PC-9 (cell line): ENCODE measurements around the gene CELF4. TPM values are rescaled to one million over a fixed set of nuclear protein-coding genes. Genes with fewer than 3 reads are reported as not detected.

Experiments
- BruUV-seq: library from RNA; stranded (reverse); fragments of 400-500 nt; replicated peaks from 2 replicates; lab custom pipeline; 2021; lab: Mats Ljungman, UMichigan
- CTCF ChIA-PET: fragments of 300-600 bp; sonication (Branson Sonifier 250); formaldehyde crosslinking; loops from one replicate; lab custom pipeline; 2022; ENCODE audit warnings: antibody characterized with exemption; lab: Charles Lee
- POLR2A ChIA-PET: fragments of 300-600 bp; sonication (Branson Sonifier 250); formaldehyde crosslinking; loops from one replicate; lab custom pipeline; 2022; ENCODE audit warnings: antibody characterized with exemption; ENCODE audit not compliant: unreplicated experiment; lab: Charles Lee
- DNase-seq, 2 experiments: peaks; one replicate each; pipeline versions ENCODE4 v3.0.0 to v3.0.0-alpha.2; 2015 to 2022; ENCODE audit warnings: mixed read lengths in 1 of 2
- H2AFZ ChIP-seq: fragments of 200-600 bp; sonication (generic); 2 replicates; pipeline ENCODE4 v1.8.1; 2017; ENCODE audit warnings: antibody characterized with exemption
- H3F3A ChIP-seq: fragments of 200-600 bp; sonication (generic); 2 replicates; pipeline ENCODE4 v1.8.1; 2017; ENCODE audit warnings: antibody characterized with exemption, mild to moderate bottlenecking, low read depth; ENCODE audit not compliant: insufficient read depth
- H3K27ac ChIP-seq: fragments of 200-600 bp; sonication (generic); 2 replicates; pipeline ENCODE4 v1.6.1; 2016; ENCODE audit warnings: mixed run types
- H3K27me3 ChIP-seq: fragments of 200-600 bp; sonication (generic); 2 replicates; pipeline ENCODE4 v1.6.1; 2016; ENCODE audit warnings: low read depth, mixed run types; ENCODE audit not compliant: insufficient read depth
- H3K36me3 ChIP-seq: fragments of 200-600 bp; sonication (generic); 2 replicates; pipeline ENCODE4 v1.6.1; 2016; ENCODE audit warnings: low read depth, mixed run types
- H3K4me1 ChIP-seq: fragments of 200-600 bp; sonication (generic); replicated peaks from 2 replicates; pipeline ENCODE4 v1.6.1; 2016; ENCODE audit warnings: mixed run types; ENCODE audit not compliant: insufficient read depth
- H3K4me2 ChIP-seq: fragments of 200-600 bp; sonication (generic); 2 replicates; pipeline ENCODE4 v1.6.1; 2017; ENCODE audit warnings: mixed run types
- H3K4me3 ChIP-seq: fragments of 200-600 bp; sonication (generic); 2 replicates; pipeline ENCODE4 v1.6.1; 2016; ENCODE audit warnings: mixed run types
- H3K79me2 ChIP-seq: fragments of 200-600 bp; sonication (generic); 2 replicates; pipeline ENCODE4 v1.6.1; 2017; ENCODE audit warnings: low read depth, mixed run types
- H3K9me2 ChIP-seq: fragments of 200-600 bp; sonication (generic); 2 replicates; pipeline ENCODE4 v1.8.1; 2017; ENCODE audit warnings: mild to moderate bottlenecking; ENCODE audit not compliant: insufficient read depth
- H3K9me3 ChIP-seq: fragments of 200-600 bp; sonication (generic); 2 replicates; pipeline ENCODE4 v1.8.1; 2016; ENCODE audit warnings: low read depth; ENCODE audit not compliant: insufficient read depth
- H4K20me1 ChIP-seq: fragments of 200-600 bp; sonication (generic); 2 replicates; pipeline ENCODE4 v1.8.1; 2017; ENCODE audit not compliant: insufficient read depth
- EZH2 ChIP-seq: fragments of 200-600 bp; sonication (generic); IDR thresholded peaks from 2 replicates; pipeline ENCODE4 v1.8.0; 2017; ENCODE audit warnings: antibody characterized with exemption, low read depth
- intact Hi-C: fragments of 100-400 bp; cut with micrococcal nuclease; formaldehyde crosslinking; loops from one replicate; pipeline ENCODE4 v1.10.0; 2022; ENCODE audit not compliant: unreplicated experiment
- total RNA-seq: library from RNA; stranded (reverse); gene quantifications from 2 replicates; pipeline ENCODE4 v1.2.3, GENCODE V29; 2021
- TF ChIP-seq, protein P1 (sequence below): fragments of 200-600 bp; sonication (generic); conservative IDR thresholded peaks from 2 replicates; pipeline ENCODE4 v1.6.1; 2017; ENCODE audit warnings: mixed run types, antibody characterized with exemption, mild to moderate bottlenecking, moderate library complexity

The CELF4 gene
- total RNA-seq, 1 experiment from 2014 or later, result 1.2 TPM

DNA sequence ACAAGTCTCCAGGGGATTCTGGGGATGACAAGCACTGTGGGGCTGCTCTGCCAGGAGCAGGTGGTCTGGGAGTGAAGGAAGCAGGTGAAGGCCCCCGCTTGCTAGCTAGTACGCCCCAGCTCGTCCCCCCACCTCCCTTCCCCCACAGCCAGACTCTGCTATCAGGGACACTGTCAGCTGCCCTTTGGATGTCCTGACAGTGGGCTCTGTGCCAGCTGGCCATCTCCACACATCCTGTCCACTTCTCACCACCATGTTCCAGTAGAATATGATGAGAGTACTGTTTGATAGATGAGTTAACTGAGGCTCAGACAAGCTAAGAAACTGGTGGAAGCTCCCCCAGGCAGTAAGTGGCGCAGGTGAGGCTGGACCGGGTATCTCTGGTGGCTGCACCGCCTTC lies 276.2 kb downstream of the CELF4 start:
- ChIA-PET POLR2A (no interaction called here), CTCF (no interaction called here)
- Histone ChIP-seq H3K9me3 (no peaks in the 10 kb centered on the region), H2AFZ (no peak overlapping the region), H3K27ac (no peak overlapping the region), H3K4me1 (no peaks in the 10 kb centered on the region), H3K4me3 (no peak overlapping the region), H4K20me1 (no peaks in the 10 kb centered on the region), H3K27me3 (no peaks in the 10 kb centered on the region), H3F3A (no peaks in the 10 kb centered on the region), H3K9me2 (no peaks in the 10 kb centered on the region), H3K36me3 (no peaks in the 10 kb centered on the region), H3K79me2 (no peaks in the 10 kb centered on the region), H3K4me2 (no peak overlapping the region)
- no TSS peak for BruUV-seq
- DNase-seq, result no peak
- TF ChIP-seq, protein P1, sequence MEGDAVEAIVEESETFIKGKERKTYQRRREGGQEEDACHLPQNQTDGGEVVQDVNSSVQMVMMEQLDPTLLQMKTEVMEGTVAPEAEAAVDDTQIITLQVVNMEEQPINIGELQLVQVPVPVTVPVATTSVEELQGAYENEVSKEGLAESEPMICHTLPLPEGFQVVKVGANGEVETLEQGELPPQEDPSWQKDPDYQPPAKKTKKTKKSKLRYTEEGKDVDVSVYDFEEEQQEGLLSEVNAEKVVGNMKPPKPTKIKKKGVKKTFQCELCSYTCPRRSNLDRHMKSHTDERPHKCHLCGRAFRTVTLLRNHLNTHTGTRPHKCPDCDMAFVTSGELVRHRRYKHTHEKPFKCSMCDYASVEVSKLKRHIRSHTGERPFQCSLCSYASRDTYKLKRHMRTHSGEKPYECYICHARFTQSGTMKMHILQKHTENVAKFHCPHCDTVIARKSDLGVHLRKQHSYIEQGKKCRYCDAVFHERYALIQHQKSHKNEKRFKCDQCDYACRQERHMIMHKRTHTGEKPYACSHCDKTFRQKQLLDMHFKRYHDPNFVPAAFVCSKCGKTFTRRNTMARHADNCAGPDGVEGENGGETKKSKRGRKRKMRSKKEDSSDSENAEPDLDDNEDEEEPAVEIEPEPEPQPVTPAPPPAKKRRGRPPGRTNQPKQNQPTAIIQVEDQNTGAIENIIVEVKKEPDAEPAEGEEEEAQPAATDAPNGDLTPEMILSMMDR, result no peak
- TF ChIP-seq EZH2, result no peak
- intact Hi-C loops, result no loop called here

DNA sequence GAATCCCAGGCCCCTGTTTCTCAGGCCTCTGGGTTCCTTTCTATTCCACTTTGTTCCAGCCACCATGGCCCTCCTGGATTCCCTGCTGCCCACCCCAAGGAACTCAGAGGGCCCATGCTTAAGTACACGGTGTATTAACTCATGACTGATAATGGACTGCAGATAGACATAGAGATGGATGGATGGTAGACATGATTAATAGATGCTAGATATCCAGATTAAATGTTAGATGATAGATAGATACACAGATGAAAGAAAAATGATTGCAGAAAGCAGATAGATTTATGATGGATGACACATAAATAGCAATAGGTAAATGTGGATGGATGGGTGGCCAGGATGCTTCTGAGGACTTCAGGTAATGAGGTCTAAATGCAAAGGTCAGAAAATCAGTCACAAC lies 278.0 kb downstream of the CELF4 start:
- CTCF ChIA-PET, result no interaction called here
- Histone ChIP-seq H3K27me3 (no peaks in the 10 kb centered on the region), H3K9me3 (no peaks in the 10 kb centered on the region), H3K4me1 (no peaks in the 10 kb centered on the region), H3K9me2 (no peaks in the 10 kb centered on the region), H2AFZ (no peak overlapping the region), H3F3A (no peaks in the 10 kb centered on the region), H4K20me1 (no peaks in the 10 kb centered on the region), H3K4me2 (no peak overlapping the region), H3K27ac (no peak overlapping the region), H3K79me2 (no peaks in the 10 kb centered on the region), H3K4me3 (no peak overlapping the region), H3K36me3 (no peaks in the 10 kb centered on the region)
- BruUV-seq, result no TSS peak
- POLR2A ChIA-PET, result no interaction called here
- TF ChIP-seq EZH2, result no peak
- TF ChIP-seq, protein P1, result no peak
- no peak for DNase-seq
- intact Hi-C loops, result no loop called here

DNA sequence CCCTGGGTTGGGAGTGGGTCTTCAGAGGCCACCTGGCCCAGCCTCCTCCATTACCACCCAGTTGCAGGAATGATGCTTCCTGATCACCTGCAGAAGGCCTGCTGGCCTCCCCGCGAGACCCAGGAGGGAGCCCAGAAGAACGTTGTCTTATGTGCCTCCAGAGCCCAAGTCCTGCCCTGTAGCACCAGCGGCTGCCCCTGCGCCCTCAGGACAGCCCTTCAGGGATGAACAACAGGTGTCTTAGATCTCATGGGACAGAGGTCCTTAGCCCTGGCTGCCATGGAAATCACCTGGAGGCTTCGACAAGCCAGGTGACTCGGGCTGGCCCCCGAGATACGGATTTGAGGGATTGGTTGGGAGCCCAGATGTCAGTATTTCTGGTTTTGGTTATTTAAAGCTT lies 278.8 kb downstream of the CELF4 start:
- H3K4me1 ChIP-seq, result no peaks in the 10 kb centered on the region
- intact Hi-C loops, result no loop called here
- POLR2A ChIA-PET, result no interaction called here

More for the DNA sequence above, 278.8 kb downstream of the CELF4 start:
- H3K4me2 ChIP-seq, result no peak overlapping the region
- no peaks in the 10 kb centered on the region for H3K27me3 ChIP-seq
- no peaks in the 10 kb centered on the region for H3K79me2 ChIP-seq
- DNase-seq, result no peak
- CTCF ChIA-PET, result no interaction called here
- H2AFZ ChIP-seq, result no peak overlapping the region
- H3K9me2 ChIP-seq, result no peaks in the 10 kb centered on the region
- no peaks in the 10 kb centered on the region for H3K36me3 ChIP-seq
- H3K4me3 ChIP-seq, result no peak overlapping the region
- no peak overlapping the region for H3K27ac ChIP-seq
- TF ChIP-seq EZH2, result no peak
- TF ChIP-seq, protein P1, result no peak
- no peaks in the 10 kb centered on the region for H4K20me1 ChIP-seq
- no TSS peak for BruUV-seq
- H3K9me3 ChIP-seq, result no peaks in the 10 kb centered on the region
- H3F3A ChIP-seq, result no peaks in the 10 kb centered on the region
